Stimulated activated CD4-positive, alpha-beta T cell treated with anti-CD3 and anti-CD28 coated beads, Interleukin-15, amount 100 ng/mL, for 24 hours (primary cell): ENCODE data around the gene GATC.
"Not testable (repeated sequence)": the region's sequence is repeated elsewhere in the genome, so short reads cannot be mapped to it uniquely, and the experiment has no call there.

ENCODE experiments used
- DNase-seq: peaks from one replicate; pipeline ENCODE4 v3.0.0-alpha.2; 2020

The GATC gene

DNA sequence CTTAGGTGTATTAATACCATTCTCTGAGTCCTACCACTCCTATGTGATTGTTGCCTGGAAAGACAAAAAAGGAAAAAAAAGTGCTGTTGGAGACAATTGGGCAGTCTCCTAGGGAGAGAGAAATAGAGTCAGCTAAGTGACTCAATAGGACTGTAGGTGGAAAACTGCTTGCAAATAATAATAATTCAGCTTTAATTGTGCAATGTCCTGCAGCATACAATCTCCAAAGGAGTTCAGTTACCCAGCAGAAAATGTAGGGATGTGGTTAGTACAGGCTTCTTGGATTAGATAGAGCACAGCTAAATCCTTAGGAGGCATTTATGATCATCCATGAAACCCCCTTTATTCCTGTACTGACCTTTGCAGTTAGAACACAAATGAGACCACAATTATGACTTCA, 26.3 kb downstream of the GATC start:
- no peak for DNase-seq

DNA sequence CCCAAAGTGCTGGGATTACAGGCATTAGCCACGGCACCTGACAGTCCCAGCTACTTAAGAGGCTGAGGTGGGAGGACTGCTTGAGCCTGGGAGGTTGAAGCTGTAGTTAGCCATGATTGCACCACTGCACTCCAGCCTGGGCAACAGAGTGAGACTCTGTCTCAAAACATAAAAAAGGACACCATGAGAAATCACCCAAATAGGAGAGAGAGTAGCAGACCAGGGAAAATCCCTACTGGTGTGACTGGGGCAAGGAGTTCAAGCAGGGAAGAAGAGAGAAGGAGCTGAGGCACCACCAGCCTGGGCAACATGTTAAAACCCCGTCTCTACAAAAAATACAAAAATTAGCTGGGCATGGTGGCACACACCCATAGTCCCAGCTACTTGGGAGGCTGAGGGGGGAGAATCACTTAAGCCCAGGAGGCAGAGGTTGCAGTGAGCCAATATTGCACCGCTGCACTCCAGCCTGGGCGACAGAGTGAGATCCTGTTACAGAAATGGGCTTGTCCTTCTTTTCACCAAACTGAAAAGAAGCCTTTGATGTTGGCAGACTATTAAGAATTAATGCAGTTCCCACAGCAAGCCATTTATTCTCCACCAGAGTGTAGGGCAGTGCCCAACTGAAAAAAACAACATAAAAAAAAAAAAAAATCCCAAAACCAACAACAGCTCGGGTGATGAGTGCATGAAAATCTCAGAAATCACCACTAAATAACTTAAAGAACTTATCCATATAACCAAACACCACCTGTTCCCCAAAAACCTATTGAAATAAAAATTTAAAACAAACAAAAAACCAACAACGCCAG, 27.8 kb downstream of the GATC start:
- DNase-seq: no peak

DNA sequence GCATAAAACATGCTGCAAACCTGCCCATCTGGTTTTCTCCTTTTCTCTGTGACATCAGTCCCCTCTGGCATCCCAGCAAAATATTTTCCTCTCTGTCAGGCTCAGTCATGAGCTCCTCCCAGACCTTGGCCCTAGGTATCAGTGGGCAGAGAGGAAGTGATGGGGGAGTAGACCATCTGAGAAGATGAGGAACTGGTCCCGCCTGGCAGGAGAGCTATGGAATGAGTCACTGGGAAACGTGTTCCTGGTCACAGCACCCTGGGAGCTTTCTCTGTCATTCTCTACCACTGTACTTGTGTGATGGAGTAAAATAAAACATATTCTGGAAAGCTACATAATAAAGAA, 28.3 kb downstream of the GATC start:
- no peak for DNase-seq

DNA sequence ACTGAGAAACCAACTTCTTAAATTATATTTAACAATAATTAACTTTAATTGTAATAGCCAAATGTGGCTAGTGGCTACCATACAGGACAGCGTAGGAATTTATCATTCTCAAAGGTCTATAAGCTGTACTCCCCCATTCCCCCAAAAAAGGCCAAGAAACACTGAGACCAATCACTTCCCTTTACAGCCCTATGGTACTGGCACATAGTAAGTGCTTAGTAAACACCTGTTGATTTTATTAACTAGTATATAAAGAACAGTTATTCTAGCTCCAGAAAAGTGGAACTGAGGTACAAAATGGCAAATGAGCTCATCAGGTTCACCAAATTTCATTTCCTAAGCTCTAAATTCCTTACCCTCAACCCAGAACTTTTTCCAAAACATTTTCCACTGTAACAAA, 29.4 kb downstream of the GATC start:
- DNase-seq: no peak

DNA sequence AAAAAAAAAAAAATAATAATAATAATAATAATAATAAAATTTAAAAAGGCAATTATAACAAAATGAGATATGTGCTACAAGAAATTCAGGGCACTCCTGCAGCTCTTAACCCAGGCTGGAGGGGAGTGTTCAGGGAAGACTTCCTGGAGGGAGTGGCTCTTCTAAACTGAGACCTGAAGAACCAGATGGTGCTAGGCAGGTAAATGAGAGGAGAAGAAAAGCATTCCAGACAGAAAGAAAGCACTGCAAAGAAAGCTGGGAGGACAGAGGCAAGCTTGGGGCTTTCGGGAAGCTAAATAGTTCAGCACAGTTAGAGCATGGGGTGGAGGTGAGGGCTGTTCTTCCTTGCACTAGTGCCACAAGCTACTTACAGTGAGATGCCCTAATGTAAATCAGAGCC, 33.2 kb downstream of the GATC start:
- DNase-seq: no peak

DNA sequence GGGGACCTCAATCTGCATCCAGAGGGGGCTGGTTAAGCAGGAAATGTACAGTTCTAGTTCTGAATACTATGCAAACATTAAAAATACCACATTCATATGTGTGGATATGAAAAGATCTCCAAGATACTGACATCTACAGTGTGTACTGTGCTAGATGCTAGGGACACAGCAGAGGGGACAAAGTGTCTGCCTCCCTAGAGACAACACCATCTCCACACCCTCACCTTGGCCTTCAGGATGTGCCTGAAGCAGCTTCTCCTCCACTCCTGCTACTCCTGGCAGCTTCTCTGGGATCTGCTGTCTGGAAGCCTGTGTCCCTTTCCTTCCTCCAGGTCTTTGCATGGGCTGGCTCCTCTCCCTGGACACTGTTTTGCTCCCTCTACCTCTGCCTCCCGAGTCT, 34.0 kb downstream of the GATC start:
- no peak for DNase-seq

DNA sequence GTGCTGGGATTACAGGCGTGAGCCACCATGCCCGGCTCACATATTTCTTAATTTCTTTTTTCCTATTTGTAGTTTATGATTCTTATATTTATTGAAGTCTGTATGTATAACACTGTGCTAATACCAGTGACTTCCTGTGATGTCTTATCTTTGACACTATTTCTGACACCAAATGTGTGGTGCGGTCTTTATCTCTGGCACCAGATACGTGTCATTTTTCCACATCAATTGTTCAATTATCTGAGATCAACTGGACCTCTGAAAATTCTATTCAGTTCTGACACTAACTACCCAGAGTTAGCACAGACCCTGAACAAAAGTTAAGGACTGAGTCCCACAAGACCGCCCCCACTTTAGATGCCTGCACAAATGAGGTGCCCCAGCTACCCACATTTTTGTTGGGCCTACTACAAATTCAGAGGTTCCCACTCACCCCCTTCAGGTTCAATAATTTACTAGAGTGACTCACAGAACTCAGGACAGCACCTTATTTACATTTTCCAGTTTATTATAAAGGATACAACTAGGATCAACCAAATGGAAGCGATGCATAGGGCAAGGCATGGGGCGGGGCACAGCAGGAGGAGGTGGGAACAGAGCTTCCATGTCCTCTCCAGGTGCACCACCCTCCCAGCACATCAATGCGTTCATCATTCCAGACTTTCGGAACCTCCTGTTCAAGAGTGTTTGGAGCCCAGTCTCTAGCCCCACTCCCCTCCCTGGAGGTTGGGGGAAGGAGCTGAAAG, 35.0 kb downstream of the GATC start:
- no peak for DNase-seq

DNA sequence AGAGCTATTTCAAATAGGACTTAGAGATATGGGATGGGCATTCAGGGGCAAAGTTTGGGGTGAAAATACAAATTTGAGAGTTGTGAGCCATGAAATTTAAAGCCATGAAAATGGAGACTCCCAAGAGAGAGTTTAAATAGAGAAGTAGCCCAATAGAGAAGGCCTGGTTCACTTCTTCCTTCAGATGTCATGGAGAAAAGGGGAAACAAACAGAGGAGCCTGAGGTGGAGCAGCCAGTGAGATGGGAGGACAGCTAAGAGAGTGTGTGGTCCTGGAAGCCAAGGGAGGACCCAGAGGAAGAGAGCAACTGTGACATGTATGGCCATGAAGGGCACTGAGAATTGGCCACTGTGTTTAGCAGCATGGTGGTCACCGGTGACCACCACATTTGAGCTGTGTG, 37.4 kb downstream of the GATC start:
- DNase-seq: no peak

DNA sequence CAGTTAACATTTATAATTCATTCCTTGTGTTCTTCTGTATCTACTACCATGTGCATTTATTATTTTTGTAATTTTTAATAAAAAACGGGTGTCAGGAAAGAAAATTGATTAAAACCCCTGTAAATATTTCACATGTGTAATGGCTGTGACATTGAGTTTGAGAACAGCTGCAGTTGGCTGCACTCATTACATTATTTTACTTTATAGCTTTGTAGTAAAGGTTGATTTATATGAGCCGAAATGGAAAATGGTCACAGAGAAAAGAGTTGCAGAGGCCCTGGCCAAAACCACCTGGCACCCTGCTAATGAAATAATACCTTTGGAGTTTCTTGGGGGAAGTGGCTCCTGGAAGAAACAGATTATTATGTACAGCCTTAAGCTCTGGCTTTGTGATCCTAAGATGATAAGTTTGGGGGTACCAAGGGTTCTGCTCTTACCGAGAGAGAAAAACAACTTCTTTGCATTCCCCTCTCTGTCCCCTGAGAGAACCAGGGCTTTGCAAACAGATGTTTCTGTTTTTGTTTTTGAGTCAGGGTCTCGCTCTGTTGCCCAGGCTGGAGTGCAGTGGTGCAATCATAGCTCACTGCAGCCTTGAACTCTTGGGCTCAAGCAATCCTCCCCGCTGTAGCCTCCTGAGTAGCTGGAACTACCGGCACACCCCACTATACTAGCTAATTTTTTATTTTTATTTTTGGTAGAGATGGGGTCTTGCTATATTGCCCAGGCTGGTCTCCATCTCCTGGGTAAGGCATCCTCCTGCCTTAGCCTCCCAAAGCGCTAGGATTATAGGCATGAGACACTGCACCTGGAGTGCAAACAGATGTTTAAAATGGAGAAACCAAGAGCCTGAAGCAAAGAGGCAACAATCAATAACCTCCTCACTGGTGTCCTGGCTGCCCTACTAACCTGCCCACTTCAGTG, 40.0 kb downstream of the GATC start:
- no peak for DNase-seq

DNA sequence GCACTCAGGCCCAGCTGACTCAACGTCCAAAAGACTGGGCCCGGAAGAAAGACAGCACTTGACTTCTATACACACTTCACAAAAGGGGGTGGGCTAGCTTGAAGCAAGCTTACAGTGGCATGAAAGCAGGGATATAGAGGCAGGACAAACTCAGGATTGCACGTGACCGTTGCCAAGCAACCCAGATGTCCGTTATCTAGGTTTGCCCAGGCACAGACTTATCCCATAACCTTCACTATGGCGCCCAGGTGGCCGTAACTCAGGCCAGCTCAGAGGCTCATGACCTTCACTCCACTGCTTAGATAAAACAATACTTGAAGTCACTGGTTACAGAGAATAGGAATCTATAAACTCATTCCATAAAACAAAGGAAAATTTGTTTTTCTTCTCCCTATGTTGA, 41.3 kb downstream of the GATC start:
- not testable (repeated sequence) for DNase-seq

DNA sequence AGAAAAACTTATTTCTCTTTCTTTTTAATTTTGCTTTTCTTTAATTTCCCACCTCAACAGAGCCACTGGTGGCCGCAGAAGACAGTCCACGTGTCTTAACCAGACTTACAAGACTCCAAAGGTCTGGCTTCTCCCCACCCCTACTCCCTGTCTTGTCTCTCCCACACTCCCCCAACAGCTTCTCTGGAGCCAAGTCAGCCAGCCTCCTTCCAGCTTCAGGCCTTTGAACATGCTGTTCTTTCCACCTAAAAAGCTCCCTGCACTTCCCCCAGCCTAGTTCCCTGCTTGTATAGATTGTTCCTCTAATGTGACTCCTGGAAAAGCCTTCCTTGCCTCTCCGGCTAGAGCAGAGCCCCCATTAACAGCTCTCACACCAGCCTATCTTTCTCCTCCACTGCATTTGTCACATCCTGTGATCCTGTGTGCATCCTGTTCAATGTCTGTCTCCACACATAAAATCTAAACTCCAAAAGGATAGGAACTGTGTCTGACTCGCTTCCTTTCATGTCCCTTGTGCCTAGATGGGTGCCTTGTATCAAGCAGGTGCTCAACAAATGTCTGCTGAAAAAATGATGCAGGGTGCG, 41.9 kb downstream of the GATC start:
- no peak for DNase-seq

DNA sequence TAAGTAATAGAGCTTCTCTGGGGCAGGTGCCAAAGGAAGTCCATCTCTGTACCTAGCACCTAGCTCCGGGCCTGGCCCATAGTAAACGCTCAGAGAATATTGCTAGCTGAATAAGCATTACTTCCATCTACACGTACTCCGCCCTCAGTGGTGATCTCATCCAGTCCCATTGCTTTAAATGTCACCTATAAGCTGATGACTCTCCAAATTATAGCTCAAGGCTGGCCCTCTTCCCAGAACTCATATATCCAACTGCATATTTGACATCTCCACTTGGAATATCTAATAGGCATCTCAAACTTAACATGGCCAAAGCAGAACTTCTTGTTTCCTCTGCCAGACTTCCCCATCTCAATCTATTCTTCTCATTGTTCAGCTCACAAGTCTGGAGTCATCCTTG, 42.8 kb downstream of the GATC start:
- DNase-seq: no peak

DNA sequence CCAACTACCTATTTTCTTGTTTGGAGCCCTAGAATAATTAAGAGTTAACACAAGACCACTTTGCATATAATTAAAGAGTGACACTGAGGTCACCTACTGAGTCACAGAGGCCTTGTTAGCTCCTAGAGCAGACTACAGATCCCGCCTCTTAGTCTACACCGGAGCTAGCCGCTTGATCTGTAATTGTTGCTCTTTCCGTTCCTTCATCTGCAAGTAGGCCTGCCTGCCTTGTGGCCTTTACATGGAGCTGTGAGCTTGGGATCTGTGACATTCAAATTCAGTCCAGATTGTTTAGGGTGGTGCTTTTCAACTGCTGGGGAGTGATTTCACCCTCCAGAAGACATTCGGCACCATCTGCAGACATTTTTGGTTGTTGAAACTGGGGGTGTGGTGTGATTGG, 44.1 kb downstream of the GATC start:
- DNase-seq: no peak

DNA sequence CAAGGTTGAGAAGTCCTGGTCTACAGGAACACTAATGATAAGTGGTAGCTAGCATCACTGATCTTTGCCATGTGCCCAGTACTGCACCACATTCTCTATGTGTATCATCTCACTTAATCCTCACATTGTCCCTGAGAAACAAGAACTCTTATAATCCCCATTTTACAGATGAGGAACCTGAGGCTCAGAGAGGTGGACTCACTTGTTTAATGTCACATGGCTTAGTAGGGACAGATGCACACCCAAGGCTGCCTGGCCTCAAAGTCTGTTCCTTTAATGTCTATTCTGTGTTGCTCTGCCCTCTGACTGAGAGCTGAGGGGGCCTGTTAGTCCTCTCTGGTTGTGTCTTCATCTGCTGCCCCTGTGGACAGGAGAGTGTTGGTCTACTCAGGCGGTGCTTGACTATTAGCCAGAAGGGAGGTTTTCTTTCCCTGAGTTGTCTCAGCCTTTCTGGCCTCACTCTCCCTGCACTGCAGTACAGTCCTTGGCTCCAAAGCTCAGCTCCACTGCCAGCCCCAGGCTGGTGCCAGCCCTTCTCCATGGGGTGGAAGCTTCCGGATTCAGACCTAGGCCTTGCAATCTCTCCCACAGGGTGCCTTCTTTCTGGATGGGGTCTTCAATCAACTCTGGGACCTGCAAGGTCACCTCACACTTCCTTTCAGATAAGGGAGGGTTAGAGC, 44.7 kb downstream of the GATC start:
- no peak for DNase-seq

DNA sequence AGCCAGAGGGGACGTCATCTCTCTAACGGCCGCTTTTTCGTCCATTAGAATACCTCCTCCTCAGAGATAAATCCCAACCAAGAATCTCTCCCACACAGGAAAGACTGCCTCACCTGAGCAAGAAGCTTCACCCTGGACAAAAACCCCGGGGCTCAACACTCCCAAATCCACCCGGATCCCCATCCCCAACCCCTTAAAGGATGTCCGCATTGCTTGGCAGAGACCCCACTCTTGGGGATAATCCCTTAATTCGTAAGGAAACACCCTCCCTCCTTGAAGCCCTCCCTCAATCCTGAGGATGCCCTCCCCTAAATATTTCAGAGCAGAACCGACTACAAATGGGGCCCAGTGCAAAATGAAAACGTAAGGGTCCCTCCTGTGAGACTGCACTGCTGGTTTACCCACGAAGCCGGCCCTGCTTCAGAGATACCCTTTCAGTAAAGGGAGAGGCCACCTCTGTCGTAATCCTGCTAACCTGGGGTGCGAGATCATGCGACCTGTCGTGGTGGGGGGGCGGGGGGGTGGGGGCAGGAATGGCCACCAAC, 49.0 kb downstream of the GATC start:
- DNase-seq: no peak

DNA sequence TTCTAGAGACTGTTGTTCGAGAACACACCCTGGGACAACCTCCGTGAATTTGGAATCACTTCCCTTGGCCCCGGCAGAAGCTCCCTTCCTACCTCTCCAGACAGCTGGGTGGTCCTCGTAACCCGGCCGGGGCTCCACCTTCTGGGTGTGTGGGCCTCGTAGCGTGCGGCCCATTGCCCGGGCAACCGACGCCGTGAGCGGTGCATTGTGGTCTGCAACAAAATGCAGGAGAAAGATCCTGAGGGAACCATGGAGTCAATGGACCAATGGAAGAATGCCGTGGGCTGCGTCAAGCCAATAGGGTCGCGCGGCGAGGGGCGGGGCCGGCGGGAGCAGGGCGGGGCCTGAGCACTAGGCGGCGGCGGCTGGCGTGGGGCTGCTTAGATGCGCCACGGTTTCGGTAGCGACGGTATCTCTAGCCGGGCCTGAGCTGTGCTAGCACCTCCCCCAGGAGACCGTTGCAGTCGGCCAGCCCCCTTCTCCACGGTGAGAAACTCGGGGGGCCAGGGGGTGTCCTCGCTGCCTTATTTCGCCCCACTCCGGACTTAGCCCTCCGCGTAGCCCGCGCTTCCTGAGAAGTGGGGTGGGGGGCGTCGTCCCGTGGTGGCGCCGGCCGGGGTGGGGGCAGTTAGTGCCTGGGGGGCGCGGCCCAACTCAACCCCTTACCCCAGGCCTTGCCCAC, 49.6 kb downstream of the GATC start, which contains the start of gene DYNLL1:
TSS of gene DYNLL1 (plus strand) at position 383 of the 682 bp plus-strand sequence. CDS start 309 bp downstream, outside the sequence.
- peak; percentile 98 for DNase-seq

DNA sequence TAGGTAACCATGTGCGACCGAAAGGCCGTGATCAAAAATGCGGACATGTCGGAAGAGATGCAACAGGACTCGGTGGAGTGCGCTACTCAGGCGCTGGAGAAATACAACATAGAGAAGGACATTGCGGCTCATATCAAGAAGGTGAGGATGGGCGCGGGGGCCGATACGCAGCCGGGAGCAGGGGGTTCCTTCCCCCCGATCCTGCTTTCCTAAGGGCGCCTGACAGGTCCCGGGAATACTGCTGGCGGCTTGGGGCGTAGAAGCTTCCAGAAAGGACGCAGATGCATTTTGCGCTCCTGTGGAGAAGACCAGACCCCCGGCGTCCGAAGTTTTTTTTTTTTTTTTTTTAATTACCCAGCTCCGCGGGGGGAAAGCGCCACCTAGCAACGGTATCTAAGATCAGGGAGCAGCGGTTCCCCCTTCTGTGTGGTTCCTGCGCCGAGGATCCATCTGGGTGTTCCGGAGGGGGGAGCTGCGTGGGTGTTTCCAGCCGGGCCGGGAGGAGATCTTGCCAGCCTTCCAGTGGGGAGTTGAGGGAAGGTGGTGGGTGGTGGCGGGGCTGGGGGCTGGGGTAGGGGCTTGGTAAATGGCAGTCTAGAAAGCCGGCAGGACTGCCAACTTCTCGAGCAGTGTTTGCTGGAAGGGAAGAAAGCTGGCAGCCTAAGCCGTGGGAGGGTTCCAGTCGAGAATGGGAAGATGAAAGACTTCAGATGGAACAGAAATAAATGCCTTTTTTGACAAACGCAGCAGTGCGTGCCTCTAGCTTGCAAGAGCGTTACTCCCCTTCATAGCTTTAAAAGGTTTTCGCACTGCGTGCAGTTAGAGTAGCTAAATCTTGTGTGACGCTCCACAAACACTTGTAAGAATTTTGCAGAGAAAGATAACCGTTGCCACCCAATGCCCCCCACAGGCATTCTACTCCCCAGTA, 50.4 kb downstream of the GATC start:
- DNase-seq: peak; percentile 64

DNA sequence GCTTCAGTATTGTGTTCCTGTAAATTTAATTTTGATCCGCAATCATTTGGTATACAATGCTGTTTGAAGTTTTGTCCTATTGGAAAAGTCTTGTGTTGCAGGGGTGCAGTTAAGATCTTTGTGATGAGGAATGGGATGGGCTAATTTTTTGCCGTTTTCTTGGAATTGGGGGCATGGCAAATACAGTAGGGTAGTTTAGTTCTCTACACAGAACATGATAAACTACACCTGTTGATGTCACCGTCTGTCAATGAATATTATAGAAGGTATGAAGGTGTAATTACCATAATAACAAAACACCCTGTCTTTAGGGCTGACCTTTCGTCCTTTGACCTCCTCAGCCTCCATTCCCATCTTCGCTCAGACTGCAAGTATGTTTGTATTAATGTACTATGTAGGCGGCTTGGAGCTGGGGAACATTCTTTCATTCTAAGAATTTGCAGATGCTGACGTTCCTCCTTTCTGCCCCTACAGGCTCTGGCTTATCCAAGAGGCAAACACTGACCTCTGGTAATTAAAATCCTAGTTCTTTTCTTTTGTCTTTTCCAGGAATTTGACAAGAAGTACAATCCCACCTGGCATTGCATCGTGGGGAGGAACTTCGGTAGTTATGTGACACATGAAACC, 51.4 kb downstream of the GATC start:
- DNase-seq: no peak

DNA sequence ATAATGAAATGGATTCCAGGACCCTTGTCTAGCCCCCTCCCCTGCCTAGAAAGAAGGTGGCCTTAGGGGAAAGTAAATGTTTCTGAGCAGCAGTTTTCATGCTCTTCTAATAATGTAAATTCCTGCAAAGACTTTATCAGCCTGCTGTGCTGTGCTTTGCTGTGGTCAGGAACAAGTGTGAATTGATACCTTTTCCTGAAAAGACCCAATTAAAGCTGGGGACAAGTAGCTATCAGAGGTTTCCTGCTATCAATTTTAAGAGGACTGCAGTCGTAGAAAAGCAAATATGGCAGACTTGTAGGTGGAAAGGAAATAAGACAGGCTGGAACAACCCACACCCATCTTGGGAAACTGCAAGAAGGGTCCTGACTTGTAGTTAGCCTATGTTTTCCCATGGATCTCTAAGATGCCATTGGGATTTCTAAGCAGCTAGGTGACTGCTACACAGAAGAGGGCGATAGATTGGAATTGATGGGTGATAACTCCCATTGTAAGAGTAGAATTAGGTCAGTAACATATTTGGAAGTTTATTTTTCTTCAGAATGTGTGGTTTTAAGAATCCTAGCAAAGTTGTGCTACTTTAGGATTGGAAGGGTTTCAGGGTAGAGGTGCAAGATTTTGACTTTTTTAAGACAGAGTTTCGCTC, 52.7 kb downstream of the GATC start:
- DNase-seq: no peak
